ENCODE results near the gene U2SURP.

DNA sequence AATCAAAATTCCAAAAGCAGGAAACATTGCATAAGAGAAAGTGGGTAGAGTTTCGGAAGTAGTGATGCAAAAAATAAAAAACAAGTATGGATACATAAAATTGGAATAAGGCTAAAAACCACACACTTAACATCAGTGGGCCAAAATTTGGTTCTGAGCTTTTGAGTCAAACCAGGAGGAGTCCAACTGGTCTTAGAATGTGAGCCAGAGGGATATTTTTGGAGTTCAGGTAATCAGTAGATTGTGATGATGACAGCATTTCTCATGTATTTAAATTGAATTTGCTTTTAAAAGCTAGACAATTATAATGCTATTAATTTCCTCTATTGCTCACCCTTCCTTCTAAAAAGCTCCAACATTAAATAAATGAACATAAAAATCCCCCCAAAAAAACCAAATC lies 80.0 kb downstream of the U2SURP start:
- TF ChIP-seq, protein P1, sequence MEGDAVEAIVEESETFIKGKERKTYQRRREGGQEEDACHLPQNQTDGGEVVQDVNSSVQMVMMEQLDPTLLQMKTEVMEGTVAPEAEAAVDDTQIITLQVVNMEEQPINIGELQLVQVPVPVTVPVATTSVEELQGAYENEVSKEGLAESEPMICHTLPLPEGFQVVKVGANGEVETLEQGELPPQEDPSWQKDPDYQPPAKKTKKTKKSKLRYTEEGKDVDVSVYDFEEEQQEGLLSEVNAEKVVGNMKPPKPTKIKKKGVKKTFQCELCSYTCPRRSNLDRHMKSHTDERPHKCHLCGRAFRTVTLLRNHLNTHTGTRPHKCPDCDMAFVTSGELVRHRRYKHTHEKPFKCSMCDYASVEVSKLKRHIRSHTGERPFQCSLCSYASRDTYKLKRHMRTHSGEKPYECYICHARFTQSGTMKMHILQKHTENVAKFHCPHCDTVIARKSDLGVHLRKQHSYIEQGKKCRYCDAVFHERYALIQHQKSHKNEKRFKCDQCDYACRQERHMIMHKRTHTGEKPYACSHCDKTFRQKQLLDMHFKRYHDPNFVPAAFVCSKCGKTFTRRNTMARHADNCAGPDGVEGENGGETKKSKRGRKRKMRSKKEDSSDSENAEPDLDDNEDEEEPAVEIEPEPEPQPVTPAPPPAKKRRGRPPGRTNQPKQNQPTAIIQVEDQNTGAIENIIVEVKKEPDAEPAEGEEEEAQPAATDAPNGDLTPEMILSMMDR (IDR thresholded peaks at IDR 0.05), result no peak
- TF ChIP-seq POLR2A (IDR thresholded peaks at IDR 0.05), result no peak

Measured in lower leg skin (tissue), 3 donors.